Pulmonary artery endothelial cell (primary cell): Measurements from ENCODE around the gene SRGAP2B. TPM values are rescaled to one million over a fixed set of nuclear protein-coding genes. Genes with fewer than 3 reads are reported as not detected.
"Not testable (repeated sequence)": the region's sequence is repeated elsewhere in the genome, so short reads cannot be mapped to it uniquely, and the experiment has no call there.

Source experiments
- DNase-seq: peaks from one replicate; pipeline ENCODE4 v3.0.0-alpha.2; 2011; ENCODE audit warnings: low read depth, low spot score
- total RNA-seq: library from RNA; depleted of rRNA; stranded (reverse); fragments of >200 nt; gene quantifications from 2 replicates; pipeline ENCODE4 v1.2.3, GENCODE V29; 2014

The SRGAP2B gene
- total RNA-seq, 1 donor from 2014 or later, result 73.1 TPM

DNA sequence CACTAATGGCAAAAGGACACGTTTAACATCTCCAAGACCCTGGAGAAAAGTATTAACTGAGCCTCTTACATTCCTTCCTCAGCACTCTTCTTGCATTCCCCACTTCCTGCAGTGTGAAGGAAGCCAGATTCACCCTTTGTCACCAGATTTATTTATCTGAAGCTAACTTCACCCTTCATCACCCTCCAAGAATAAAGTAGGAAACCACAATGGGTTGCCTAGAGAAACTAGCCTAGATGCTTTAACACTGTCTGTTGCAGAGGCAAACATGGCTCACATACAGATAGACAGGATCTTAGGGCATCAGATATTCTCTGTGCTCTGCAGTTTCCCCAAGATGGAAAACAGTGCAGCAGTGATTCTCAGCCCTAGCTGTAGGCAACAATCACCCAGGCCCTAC lies 147.6 kb downstream of the SRGAP2B start:
- not testable (repeated sequence) for DNase-seq

DNA sequence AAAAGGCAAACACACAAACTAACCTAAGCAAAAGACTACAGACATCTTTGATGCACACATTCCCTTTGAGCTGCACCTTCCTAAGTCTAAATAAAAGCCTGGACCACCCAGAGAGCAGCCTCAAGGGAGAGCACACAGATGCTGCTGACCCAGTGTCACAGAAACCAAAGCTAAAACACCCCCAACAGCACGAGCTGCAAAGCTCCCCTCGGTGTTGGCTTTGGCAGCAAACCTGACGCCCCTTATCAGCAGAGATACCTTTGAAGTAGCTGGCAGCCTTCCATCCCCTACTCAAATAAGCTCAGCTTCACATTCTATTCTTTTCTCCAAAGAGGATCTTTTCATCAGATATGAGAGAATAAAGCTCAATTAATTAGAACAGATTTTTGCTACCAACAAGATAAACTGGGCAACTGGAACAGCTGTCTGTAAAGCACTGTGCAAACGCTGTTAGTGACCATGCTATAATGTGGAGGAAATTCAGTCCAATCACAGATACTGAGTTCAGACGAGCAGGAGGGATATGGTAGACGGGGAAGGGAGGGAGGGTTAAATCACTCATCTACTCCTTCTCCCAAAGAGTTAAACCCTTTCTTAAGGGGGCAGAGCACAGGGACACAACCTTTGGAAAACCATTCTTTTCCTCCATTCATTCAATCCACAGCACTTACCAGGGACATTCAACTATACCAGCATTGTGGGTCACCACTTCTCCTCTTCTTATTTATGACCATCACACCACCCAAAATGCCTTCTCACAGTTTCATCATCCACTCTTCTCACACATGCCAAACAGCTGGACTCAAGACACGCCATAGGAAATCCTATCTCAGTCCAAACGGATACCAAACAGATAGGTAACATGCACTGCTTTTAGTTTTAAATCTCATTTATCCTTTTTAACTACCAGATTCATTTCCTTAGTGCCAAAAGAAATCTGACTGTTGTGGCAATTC lies 148.3 kb downstream of the SRGAP2B start:
- DNase-seq, result not testable (repeated sequence)

GRCh38 chr1:144941710-144942109 lies 153.4 kb downstream of the SRGAP2B start:
- DNase-seq, result not testable (repeated sequence)

DNA sequence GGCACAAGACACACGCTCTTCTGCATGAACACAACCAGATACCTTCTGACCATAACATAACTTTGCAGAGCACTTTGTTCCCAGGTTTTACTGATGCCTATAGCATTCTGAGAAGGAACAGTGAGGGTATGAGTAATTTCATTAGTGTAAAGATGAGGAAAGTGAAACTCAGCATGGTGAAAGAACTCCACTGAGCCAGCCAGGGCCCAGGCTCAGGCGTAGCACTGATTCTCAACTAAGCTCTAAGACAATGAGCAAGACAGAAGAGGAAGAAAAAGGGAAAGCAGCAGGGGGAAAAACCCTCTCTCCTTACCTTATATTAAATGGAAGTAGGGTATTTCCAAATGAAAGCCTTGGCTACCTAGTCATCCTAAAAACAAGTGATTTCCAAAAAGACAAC lies 155.1 kb downstream of the SRGAP2B start:
- DNase-seq, result not testable (repeated sequence)

GRCh38 chr1:144938627-144939026 lies 156.5 kb downstream of the SRGAP2B start:
- DNase-seq, result not testable (repeated sequence)

DNA sequence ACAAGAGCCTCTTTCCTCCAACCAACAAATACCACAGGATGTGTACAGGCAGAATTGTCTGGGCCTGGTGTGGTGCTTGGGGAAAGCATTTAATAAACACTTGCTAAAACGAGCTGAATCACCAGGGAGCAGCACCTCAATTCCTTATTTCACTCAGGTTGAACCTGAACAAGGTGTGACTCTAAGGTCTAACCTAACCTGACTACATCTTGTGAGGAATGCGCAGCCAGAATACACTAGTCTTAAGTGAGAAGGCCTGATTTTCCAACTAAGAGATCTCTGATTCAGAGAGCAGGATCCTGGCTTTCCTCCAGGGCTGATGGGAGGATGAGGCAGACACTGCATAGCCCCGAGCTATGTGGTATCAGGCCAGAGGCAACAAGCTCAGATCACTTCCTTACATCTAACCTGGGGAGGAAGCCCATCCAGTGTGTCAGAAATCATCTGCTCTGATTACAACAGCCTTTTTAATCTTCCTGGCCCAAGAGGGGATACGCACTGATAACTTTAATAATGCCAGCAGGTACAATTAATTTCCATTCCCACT lies 158.9 kb downstream of the SRGAP2B start:
- DNase-seq, result not testable (repeated sequence)

DNA sequence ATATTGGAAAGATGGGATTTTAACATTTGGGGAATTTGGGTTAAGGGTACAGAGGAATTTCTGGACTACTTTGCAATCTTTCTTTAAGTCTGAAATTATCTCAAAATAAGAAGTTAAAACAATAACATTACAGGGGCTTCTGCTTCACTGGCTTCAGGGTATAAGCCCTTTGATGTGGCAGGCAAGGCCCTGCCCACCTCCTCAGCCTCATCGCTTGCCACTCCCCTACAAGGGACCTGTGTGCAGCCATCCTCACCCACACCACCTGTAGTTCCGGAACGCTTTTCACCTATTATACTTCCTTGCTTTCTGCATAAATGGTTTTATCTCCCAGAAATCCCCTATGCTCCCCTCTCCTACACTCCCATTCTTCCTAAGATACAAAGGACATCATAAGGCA lies 159.8 kb downstream of the SRGAP2B start:
- DNase-seq, result not testable (repeated sequence)

DNA sequence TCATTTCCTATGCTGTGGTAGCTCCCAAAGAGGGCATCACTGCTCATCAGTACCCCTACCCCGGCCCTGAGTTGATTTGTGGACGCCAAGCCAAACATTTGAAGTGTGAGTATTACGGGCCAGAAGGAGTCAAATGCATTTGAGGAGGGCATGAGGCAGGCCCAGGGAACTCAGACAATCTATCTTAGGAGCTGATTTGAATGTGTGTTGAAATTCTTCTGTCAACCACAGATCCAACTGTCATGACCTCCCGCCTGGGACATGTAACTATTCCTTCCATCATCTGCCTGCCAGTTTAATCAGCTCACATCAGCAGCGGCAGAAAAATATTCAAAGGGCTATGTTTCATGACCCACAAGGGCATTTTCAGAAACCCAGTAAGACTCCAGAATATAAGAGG lies 162.1 kb downstream of the SRGAP2B start:
- DNase-seq, result not testable (repeated sequence)

- DNase-seq, result not testable (repeated sequence)
These were observed 163.0 kb downstream of the SRGAP2B start for GRCh38 chr1:144932153-144932552.

GRCh38 chr1:144931553-144931952 lies 163.6 kb downstream of the SRGAP2B start:
- DNase-seq, result not testable (repeated sequence)

- DNase-seq, result not testable (repeated sequence)
These were observed 164.9 kb downstream of the SRGAP2B start for GRCh38 chr1:144930085-144930777.

- not testable (repeated sequence) for DNase-seq
These were observed 167.8 kb downstream of the SRGAP2B start for GRCh38 chr1:144927292-144927691.

GRCh38 chr1:144923640-144924039 lies 171.5 kb downstream of the SRGAP2B start:
- not testable (repeated sequence) for DNase-seq

- DNase-seq, result not testable (repeated sequence)
These were observed 172.3 kb downstream of the SRGAP2B start for GRCh38 chr1:144922785-144923184.

GRCh38 chr1:144919106-144919505 lies 176.0 kb downstream of the SRGAP2B start:
- DNase-seq, result not testable (repeated sequence)

DNA sequence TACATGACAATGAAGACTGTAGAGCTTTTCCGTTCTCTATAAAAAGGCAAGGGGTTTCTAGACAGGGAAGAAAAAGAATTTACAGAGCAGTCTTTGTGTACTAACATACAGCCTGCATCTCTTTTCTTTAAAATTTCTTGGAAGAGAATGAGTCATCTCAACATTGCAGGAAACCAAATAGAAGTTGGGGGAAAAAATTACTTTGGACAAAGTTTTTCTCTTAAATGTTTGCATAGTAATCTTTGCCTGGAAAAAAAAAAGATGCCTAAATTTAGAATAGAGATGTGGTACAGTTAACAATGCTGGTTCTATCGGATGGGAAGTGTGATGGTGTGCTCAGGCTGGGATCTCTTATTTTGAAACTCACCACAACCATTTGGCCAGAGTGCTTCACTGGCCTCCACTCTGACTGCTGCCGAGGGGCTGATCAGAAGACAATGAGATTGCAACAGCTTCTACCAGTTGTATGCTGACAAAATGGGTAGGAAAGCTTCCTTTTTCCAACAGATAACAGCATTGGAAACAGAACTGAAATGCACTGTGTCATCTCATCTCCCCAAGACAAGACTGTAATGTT lies 177.0 kb downstream of the SRGAP2B start:
- not testable (repeated sequence) for DNase-seq

GRCh38 chr1:144917154-144918026 lies 177.7 kb downstream of the SRGAP2B start:
- DNase-seq, result not testable (repeated sequence)

- DNase-seq, result not testable (repeated sequence)
These were observed 181.0 kb downstream of the SRGAP2B start for GRCh38 chr1:144913977-144914734.

GRCh38 chr1:144913458-144913857 lies 181.7 kb downstream of the SRGAP2B start:
- DNase-seq, result not testable (repeated sequence)

- DNase-seq, result not testable (repeated sequence)
These were observed 184.4 kb downstream of the SRGAP2B start for GRCh38 chr1:144910729-144911128.
